HL-60/S4 treated with retinoic acid at 250 ng/mL for 4 days and 3 days (cell line): ENCODE data around the gene CACNB1.

Experiments
- in situ Hi-C: fragments of 300-500 bp; cut with MboI; formaldehyde crosslinking; loops from 2 replicates; pipeline ENCODE4 v1.7.0; 2022; ENCODE audit warnings: low sequenced_read_pairs

The CACNB1 gene

DNA sequence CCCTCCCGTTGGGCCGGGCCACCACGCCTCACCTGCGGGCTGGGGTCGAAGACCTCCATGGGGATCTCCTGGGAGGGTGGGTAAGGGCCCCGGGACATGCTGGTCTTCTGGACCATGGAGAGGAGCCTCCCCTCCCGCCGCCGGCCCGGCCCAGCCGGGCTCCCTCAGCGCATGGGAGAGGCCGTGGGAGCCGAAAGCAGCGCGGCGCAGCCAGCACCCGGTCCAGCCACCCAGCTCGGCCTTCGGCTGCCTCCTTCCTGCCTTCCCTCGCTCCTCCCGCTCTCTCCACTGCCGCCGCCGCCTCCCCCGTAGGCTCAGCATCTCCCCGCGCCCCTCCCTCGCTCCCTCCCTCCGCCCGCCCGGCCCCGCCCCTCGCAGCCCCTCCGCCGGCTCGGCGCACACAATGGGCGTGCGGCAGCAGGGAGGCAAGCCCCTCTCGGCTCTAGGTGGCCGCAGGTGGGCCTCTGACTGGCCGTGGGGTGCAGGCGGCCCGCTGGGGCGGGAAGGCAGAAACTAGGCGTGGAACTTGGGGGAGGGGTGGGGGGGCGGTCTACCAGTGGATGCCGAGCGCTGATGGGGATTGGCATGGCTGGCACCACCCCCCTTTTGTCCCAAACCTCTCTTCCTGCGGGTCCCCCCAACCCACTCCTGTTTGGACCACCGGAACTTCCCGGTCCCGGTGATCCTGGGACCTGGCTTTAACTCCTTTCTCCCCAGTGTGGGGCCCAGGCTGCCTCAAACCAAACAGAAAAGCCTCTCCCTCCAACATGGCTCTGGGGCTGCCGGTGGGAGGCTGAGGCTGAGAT is at the start of gene CACNB1:
TSS of gene CACNB1 (minus strand) at position 290 of the 806 bp plus-strand sequence. CDS start at position 116, 174 bp downstream.
- in situ Hi-C loops = no loop called here

DNA sequence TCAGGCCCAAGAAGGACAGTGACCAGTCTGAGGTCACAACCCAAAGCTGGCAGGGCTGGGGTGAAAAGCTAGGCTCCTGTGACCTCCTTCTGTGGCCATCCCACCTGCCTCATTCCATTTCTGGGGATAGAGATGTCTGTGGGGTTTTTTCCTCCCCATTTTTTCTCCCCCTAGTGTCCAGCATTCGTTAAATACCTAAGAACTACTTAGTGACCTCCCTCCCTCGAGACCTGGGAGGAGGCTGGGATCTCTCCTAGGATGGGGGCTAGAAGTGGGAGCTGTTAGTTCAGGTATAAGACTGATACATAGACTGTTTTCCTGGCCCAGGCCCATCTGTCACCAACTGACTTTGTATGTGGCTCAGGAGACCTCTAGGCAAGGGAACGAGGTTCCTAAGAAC is 48.8 kb upstream of the CACNB1 start:
- in situ Hi-C loops = no loop called here

- in situ Hi-C loops = no loop called here
Observed at GRCh38 chr17:39244600-39245570, 47.4 kb upstream of the CACNB1 start.

DNA sequence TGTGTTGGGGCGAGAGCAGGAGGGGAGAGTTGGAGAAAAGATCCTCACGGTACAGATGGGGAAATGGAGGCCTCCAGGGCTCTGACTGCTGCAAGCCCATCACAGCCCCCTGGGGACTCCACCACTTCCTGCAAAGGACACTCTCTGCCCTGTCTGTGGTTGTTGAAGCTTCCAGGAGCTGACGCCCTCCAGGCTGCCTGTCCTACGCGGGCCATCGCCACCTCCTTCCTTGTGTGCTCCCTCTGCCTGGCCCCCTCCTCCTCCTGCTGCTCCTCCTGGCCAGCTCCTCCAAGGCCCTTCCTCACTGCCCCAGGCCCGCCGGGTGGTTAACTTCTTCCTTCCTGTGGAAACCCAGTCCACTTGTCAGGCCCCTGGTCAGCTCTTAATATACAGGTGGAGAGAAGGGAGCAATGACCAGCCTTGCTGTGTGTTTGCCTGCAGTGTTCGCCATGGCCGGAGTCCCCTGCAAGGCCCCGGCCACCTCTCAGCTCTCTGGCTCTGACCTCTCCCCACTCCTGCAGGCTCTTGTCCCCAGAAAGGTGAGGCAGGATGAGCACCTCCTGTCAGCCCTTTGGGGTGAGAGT is 46.6 kb upstream of the CACNB1 start:
- in situ Hi-C loops = no loop called here

DNA sequence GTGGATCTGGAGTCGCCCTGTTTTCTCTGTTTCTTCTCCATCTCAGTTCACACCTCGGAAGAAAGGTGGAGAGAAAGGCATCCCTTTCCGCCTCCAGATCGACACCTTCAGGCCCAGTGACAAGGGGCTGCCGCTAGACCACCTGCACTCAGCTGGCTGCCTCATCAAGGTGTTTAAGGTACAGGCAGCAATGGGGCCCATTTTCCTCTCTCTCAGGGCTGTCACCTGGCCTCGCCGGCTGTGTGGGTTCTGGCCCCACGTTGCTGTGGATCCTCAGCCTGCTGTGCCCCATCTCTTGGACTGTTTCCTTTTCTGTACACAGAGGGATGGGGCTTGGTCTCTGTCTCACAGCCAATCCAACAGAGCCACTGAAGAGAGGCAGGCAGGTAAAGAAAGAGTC is 45.7 kb upstream of the CACNB1 start:
- in situ Hi-C loops = no loop called here

GRCh38 chr17:39240631-39241030 is 43.2 kb upstream of the CACNB1 start:
- in situ Hi-C loops = no loop called here

GRCh38 chr17:39239640-39240314 is 42.3 kb upstream of the CACNB1 start:
- in situ Hi-C loops = no loop called here

- in situ Hi-C loops = no loop called here
Observed at GRCh38 chr17:39238311-39238972, 41.0 kb upstream of the CACNB1 start.

- in situ Hi-C loops = no loop called here
Observed at GRCh38 chr17:39237586-39237985, 40.1 kb upstream of the CACNB1 start.

- in situ Hi-C loops = no loop called here
Observed at GRCh38 chr17:39236981-39237441, 39.5 kb upstream of the CACNB1 start.

GRCh38 chr17:39236450-39236927 is 39.0 kb upstream of the CACNB1 start:
- in situ Hi-C loops = no loop called here

- in situ Hi-C loops = no loop called here
Observed at GRCh38 chr17:39235555-39236449, 38.3 kb upstream of the CACNB1 start.

DNA sequence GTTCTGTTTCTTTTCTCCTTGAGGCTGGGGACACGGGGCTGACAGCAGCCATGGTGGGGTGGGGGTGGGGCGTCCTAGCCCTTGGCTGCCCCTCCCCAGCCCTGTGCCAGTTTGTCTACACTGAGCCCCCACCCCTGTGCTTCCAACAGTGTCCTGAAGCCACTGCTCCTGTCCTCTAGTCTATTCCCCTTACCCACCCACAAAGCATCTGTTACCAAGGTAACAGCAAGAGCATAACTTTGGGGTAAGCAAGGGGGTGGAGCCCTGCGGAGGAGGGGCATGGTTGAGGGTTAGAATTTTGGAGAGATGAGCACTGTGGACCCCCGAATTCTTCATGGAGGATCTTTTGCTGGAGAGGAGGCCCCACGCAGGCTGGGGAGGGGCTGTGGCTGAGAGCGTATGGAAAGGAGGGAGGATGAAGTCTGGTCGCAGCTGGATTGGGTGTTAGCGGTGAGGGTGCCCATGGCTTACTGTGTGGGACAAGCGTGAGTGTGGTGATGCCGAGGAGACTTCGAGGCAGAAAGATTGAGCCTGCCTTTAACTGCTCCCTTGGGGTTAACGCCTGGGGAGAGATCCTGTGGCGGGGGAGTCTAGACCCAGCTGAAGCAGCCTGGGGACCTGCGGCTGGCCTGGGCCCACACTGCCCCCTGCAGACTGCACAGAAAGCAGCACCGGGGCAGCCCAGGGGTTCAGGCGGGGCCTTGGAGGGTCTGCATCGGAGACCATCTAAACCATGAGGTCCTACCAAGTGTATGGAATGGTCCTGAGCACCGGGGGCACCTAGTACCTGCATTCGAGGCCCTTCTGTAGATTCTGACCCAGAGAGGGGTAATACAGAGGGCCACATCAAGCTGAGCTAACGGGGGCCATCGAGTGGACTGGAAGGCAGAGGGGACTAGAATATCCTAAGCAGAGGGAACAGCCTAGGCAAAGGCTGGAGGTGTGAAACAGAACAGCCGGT is 34.4 kb upstream of the CACNB1 start:
- in situ Hi-C loops = no loop called here

GRCh38 chr17:39231091-39231561 is 33.7 kb upstream of the CACNB1 start:
- in situ Hi-C loops = no loop called here

DNA sequence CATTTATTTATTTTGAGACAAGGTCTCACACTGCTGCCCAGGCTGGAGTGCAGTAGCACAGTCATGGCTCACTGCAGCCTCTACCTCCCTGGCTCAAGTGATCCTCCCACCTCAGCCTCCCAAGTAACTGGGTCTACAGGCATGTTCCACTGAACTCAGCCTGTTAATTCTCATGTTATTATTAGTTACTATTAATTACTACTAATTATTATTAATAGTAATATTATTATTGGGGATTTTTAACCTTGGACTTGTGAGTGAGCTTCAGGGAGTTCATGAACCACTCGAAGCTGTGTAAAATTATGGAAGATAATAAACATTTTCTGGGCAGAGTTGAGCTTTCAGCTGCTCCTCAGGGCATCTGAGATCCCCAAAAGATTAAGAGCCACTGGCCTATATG is 32.9 kb upstream of the CACNB1 start:
- in situ Hi-C loops = no loop called here

GRCh38 chr17:39229274-39229913 is 31.9 kb upstream of the CACNB1 start:
- in situ Hi-C loops = no loop called here

GRCh38 chr17:39227364-39227919 is 30.0 kb upstream of the CACNB1 start:
- in situ Hi-C loops = no loop called here
